B cell (primary cell): ENCODE results near the gene ZC3H12C. TPM values are rescaled to one million over a fixed set of nuclear protein-coding genes. Genes with fewer than 3 reads are reported as not detected.

Source experiments
- ATAC-seq: fragments of 200-7000 bp; cut with Tn5 transposase; one replicate; pipeline ENCODE4 v1.10.0; 2021; ENCODE audit warnings: low read depth, mild to moderate bottlenecking, moderate number of reproducible peaks, moderate library complexity
- CTCF ChIA-PET: fragments of 350-600 bp; sonication (Branson Sonifier 250); formaldehyde crosslinking; loops from one replicate; lab custom pipeline; 2021; ENCODE audit warnings: antibody characterized with exemption, inconsistent platforms; lab: Charles Lee
- POLR2A ChIA-PET: fragments of 350-600 bp; sonication (Branson Sonifier 250); formaldehyde crosslinking; loops from one replicate; lab custom pipeline; 2021; ENCODE audit warnings: antibody characterized with exemption; lab: Charles Lee
- DNase-seq: peaks from one replicate; pipeline ENCODE4 v3.0.0; 2013
- H2AFZ ChIP-seq: 2 replicates; pipeline ENCODE4 v1.6.1; 2012; ENCODE audit warnings: mild to moderate bottlenecking, low read depth, low read length; ENCODE audit not compliant: insufficient read depth, poor library complexity, severe bottlenecking
- H3K27ac ChIP-seq, 2 donors: 1 replicate in 1 of 2; 2 replicates in 1 of 2; pipeline ENCODE4 v1.5.1; 2012 to 2013; ENCODE audit warnings: low read length in 2 of 2, mild to moderate bottlenecking in 2 of 2, moderate library complexity in 1 of 2
- H3K27me3 ChIP-seq, 4 experiments: fragments of 200-600 bp in 1 of 4; sonication (generic) in 1 of 4; replicated peaks in 1 of 4; 1 replicate in 2 of 4; 2 replicates in 2 of 4; pipeline versions ENCODE4 v1.6.1 to v1.7.0; 2013 to 2016; ENCODE audit warnings: low read length in 3 of 4, mild to moderate bottlenecking in 2 of 4, mixed read lengths in 1 of 4, moderate library complexity in 1 of 4; ENCODE audit not compliant: insufficient read depth in 4 of 4, control insufficient read depth in 3 of 4; ENCODE audit errors: control extremely low read depth in 1 of 4
- H3K36me3 ChIP-seq, 2 experiments: replicated peaks in 1 of 2; 1 replicate in 1 of 2; 2 replicates in 1 of 2; pipeline versions ENCODE4 v1.6.1 to v1.7.1; 2013; ENCODE audit warnings: low read length in 1 of 2; ENCODE audit not compliant: insufficient read depth in 2 of 2, control insufficient read depth in 1 of 2; ENCODE audit errors: control extremely low read depth in 1 of 2, extremely low read depth in 1 of 2
- H3K4me1 ChIP-seq, 2 donors: fragments of 200-600 bp in 1 of 2; sonication (generic) in 1 of 2; 1 replicate in 1 of 2; 2 replicates in 1 of 2; pipeline versions ENCODE4 v1.5.1 to v1.6.1; 2013 to 2017; ENCODE audit warnings: low read length in 2 of 2; ENCODE audit not compliant: control insufficient read depth in 2 of 2, insufficient read depth in 2 of 2
- H3K4me2 ChIP-seq: replicated peaks from 2 replicates; pipeline ENCODE3; 2012; ENCODE audit warnings: mild to moderate bottlenecking, low read depth, low read length; ENCODE audit not compliant: poor library complexity, severe bottlenecking
- H3K4me3 ChIP-seq, 5 experiments: fragments of 200-600 bp in 1 of 5; sonication (generic) in 1 of 5; 1 replicate in 3 of 5; 2 replicates in 2 of 5; pipeline versions ENCODE4 v1.5.1 to v1.7.0; 2011 to 2016; ENCODE audit warnings: low read length in 4 of 5, mild to moderate bottlenecking in 4 of 5, low read depth in 2 of 5, control low read depth in 1 of 5, moderate library complexity in 1 of 5; ENCODE audit not compliant: insufficient read depth in 1 of 5; ENCODE audit errors: control extremely low read depth in 1 of 5, extremely low read depth in 1 of 5
- H3K79me2 ChIP-seq: fragments of 200-600 bp; sonication (generic); one replicate; pipeline ENCODE4 v1.6.0; 2016; ENCODE audit warnings: low read length; ENCODE audit not compliant: control insufficient read depth, insufficient read depth
- H3K9ac ChIP-seq: fragments of 200-600 bp; sonication (generic); 2 replicates; pipeline ENCODE4 v1.6.1; 2017; ENCODE audit warnings: mild to moderate bottlenecking, low read length, moderate library complexity
- H3K9me3 ChIP-seq, 3 donors: one replicate each; pipeline versions ENCODE4 v1.6.1 to v1.7.1; 2013; ENCODE audit warnings: low read length in 2 of 3; ENCODE audit not compliant: control insufficient read depth in 2 of 3, insufficient read depth in 1 of 3; ENCODE audit errors: control extremely low read depth in 1 of 3
- H4K20me1 ChIP-seq: 2 replicates; pipeline ENCODE4 v1.6.0; 2012; ENCODE audit warnings: mild to moderate bottlenecking, low read length; ENCODE audit not compliant: insufficient read depth, control insufficient read depth, poor library complexity, severe bottlenecking
- H3K27ac Mint-ChIP-seq: one replicate; pipeline ENCODE4 v1.8.0; 2021; ENCODE audit warnings: mixed read lengths
- H3K27me3 Mint-ChIP-seq: one replicate; pipeline ENCODE4 v1.8.0; 2021; ENCODE audit warnings: mixed read lengths
- H3K4me1 Mint-ChIP-seq: one replicate; pipeline ENCODE4 v1.8.0; 2021; ENCODE audit warnings: mixed read lengths
- H3K4me3 Mint-ChIP-seq: one replicate; pipeline ENCODE4 v1.8.0; 2021; ENCODE audit warnings: mixed read lengths
- H3K9me3 Mint-ChIP-seq: one replicate; pipeline ENCODE4 v1.8.0; 2022; ENCODE audit warnings: mixed read lengths; ENCODE audit not compliant: insufficient read depth
- EZH2 ChIP-seq: IDR thresholded peaks from 2 replicates; pipeline ENCODE4 v1.6.1; 2012; ENCODE audit warnings: borderline replicate concordance, low read depth, mild to moderate bottlenecking, moderate library complexity, low read length; ENCODE audit not compliant: insufficient read depth, poor library complexity, severe bottlenecking
- WGBS: methylation state at CpG from one replicate; pipeline ENCODE4 v1.1.5; 2013; ENCODE audit warnings: missing lambda C conversion rate; ENCODE audit not compliant: insufficient coverage; 5-methylcytosine and 5-hydroxymethylcytosine counted together
- intact Hi-C: fragments of 100-400 bp; cut with micrococcal nuclease; formaldehyde crosslinking; loops from one replicate; pipeline ENCODE4 v1.10.0; 2022
- polyA plus RNA-seq: library from polyadenylated mRNA; depleted of rRNA; stranded (reverse); fragments of >200 nt; gene quantifications from 2 replicates; pipeline ENCODE4 v1.2.3, GENCODE V29; 2012
- total RNA-seq, 2 donors: library from RNA; stranded (reverse); fragments of 120-200 nt in 1 of 2; gene quantifications; 1 replicate in 1 of 2; 2 replicates in 1 of 2; pipeline versions ENCODE4 v1.2.3 to v1.2.4, GENCODE V29; 2013 to 2022
- TF ChIP-seq, protein P1 (sequence below): fragments of 200-600 bp; IDR thresholded peaks from one replicate; pipeline ENCODE4 v1.8.0; 2022; ENCODE audit warnings: antibody characterized with exemption, mild to moderate bottlenecking

ZC3H12C gene
- total and polyA plus RNA-seq, 2 donors (not counting 1 experiment from before 2014, with no cell fraction given) = 0.01 to 0.10 TPM

DNA sequence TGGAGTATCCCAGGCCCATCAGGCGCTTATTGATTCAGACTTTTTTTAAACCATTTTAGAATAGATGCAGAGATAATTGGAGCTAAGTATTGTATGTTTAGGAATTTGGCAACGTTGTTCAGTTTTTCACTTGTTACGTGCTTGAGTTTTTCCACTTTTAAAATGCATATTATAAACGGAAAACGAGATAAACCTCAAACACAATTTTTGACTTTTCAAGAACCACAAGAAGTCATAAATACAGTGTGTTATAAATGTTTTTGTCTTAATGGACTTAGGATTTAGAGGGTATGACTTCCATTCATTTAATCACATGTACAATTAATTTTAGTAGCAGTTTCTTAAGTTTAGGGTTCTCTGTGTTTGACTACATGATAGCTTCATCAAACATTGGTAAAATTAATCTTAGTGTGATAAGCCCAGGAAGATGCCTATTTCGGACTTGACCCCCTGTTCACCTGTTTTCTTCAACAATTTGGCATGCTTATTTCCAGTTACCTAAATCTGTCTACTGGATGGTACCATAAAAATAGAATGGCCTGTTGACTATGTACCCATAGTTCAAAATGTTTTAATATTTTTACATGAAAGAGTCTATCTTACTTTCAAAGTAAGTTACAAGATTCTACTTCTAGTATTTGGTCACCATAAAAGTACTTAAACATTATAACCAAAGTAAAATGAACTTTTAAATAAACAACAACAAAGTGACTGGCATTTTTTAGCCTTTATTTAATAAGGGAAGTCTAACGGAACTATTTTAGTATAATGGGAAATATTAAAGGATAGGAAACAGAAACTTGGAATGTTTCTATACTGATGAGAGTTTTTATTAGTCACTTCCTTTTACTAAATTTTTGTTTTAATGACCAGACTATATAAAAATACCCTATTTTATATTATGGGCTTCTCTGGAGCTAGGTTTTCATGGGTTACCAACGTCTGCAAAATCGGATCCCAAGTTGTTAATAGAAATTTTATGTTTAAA lies 1.4 kb downstream of the ZC3H12C start:
- H3K4me3 Mint-ChIP-seq = peak overlapping the region; percentile 80
- ChIA-PET CTCF (interaction anchor here (0.5 kb wide), 1 partner anchor 145 kb away, joined by 4 read pairs; no protein-coding TSS in a partner anchor), POLR2A (no interaction called here)
- H4K20me1 ChIP-seq = no peaks in the 10 kb centered on the region
- no peak overlapping the region for H3K27ac Mint-ChIP-seq
- peaks cover 0 to 9% (median 0%) of the 10 kb centered on the region in 3 donors for H3K9me3 ChIP-seq
- WGBS = 17% methylated on average over 1 of the region's 9 CpGs
- H3K9ac ChIP-seq = peak overlapping the region; percentile 58
- peaks cover 50% of the 10 kb centered on the region for H3K27me3 Mint-ChIP-seq
- H3K4me2 ChIP-seq = peak overlapping the region; percentile 87
- H3K9me3 Mint-ChIP-seq = no peaks in the 10 kb centered on the region
- DNase-seq (peak; percentile 24), ATAC-seq (no peak)
- no peak for TF ChIP-seq EZH2
- TF ChIP-seq, protein P1, sequence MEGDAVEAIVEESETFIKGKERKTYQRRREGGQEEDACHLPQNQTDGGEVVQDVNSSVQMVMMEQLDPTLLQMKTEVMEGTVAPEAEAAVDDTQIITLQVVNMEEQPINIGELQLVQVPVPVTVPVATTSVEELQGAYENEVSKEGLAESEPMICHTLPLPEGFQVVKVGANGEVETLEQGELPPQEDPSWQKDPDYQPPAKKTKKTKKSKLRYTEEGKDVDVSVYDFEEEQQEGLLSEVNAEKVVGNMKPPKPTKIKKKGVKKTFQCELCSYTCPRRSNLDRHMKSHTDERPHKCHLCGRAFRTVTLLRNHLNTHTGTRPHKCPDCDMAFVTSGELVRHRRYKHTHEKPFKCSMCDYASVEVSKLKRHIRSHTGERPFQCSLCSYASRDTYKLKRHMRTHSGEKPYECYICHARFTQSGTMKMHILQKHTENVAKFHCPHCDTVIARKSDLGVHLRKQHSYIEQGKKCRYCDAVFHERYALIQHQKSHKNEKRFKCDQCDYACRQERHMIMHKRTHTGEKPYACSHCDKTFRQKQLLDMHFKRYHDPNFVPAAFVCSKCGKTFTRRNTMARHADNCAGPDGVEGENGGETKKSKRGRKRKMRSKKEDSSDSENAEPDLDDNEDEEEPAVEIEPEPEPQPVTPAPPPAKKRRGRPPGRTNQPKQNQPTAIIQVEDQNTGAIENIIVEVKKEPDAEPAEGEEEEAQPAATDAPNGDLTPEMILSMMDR = no peak
- H3K4me3 ChIP-seq = peak overlapping the region in 1 of 5 experiments; percentile 63
- peaks cover 12% of the 10 kb centered on the region for H3K4me1 Mint-ChIP-seq
- peaks cover 0 to 54% (median 36%) of the 10 kb centered on the region in 4 experiments for H3K27me3 ChIP-seq
- intact Hi-C loops = no loop called here
- no peaks in the 10 kb centered on the region for H3K79me2 ChIP-seq
- H3K36me3 ChIP-seq = no peaks in the 10 kb centered on the region
- no peak overlapping the region for H2AFZ ChIP-seq
- peaks cover 12 to 13% of the 10 kb centered on the region in 2 donors for H3K4me1 ChIP-seq
- H3K27ac ChIP-seq = no peak overlapping the region

DNA sequence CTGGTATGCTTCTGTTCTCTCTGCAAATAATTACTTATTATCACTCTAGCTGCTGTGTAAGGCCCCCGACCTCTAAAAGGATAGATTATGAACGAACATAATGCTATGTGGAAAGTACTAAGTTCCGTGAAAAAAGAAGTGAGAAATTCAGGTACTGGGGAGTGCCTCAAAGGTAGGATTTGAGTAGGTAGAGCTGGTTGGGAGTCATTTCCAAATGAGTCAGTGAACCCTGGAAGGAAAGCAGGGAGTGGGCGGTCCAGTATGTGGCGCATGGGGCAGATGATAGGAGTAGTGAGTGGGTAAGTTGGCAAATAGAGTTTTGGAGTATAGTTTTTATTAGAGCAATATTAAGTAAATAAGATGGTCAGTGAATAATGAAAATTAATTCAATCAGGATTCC lies 2.4 kb downstream of the ZC3H12C start:
- Histone ChIP-seq H3K27ac (no peak overlapping the region), H3K4me3 (no peak overlapping the region), H3K79me2 (no peaks in the 10 kb centered on the region), H4K20me1 (no peaks in the 10 kb centered on the region), H3K36me3 (no peaks in the 10 kb centered on the region), H3K9me3 (peaks cover 0 to 9% (median 0%) of the 10 kb centered on the region in 3 donors), H3K9ac (no peak overlapping the region), H2AFZ (no peak overlapping the region), H3K27me3 (peaks cover 0 to 47% (median 34%) of the 10 kb centered on the region in 4 experiments), H3K4me1 (peaks cover 12 to 13% of the 10 kb centered on the region in 2 donors), H3K4me2 (no peak overlapping the region)
- 100% methylated on average over 4 of the region's 5 CpGs for WGBS
- intact Hi-C loops = no loop called here
- H3K27me3 Mint-ChIP-seq = peaks cover 53% of the 10 kb centered on the region
- no peak for ATAC-seq
- CTCF ChIA-PET = no interaction called here
- no peak overlapping the region for H3K27ac Mint-ChIP-seq
- H3K4me1 Mint-ChIP-seq = peaks cover 12% of the 10 kb centered on the region
- no peaks in the 10 kb centered on the region for H3K9me3 Mint-ChIP-seq
- POLR2A ChIA-PET = no interaction called here
- DNase-seq = no peak
- no peak overlapping the region for H3K4me3 Mint-ChIP-seq
- TF ChIP-seq EZH2 = no peak
- TF ChIP-seq, protein P1 = no peak
